GM23248 (cell line): Measurements from ENCODE around the gene C3orf33. TPM values are rescaled to one million over a fixed set of nuclear protein-coding genes. Genes with fewer than 3 reads are reported as not detected.

Source experiments
- DNase-seq: peaks from one replicate; pipeline ENCODE4 v3.0.0-alpha.2; 2015
- H2AFZ ChIP-seq: fragments of 200-600 bp; sonication (generic); 2 replicates; pipeline ENCODE4 v1.6.1; 2016; ENCODE audit warnings: antibody characterized with exemption
- H3F3A ChIP-seq: fragments of 200-600 bp; sonication (generic); 2 replicates; pipeline ENCODE4 v1.6.1; 2016; ENCODE audit warnings: mild to moderate bottlenecking, antibody characterized with exemption, mixed run types; ENCODE audit not compliant: insufficient read depth
- H3K27ac ChIP-seq: fragments of 200-600 bp; sonication (generic); 2 replicates; pipeline ENCODE4 v1.5.1; 2016; ENCODE audit warnings: mild to moderate bottlenecking
- H3K27me3 ChIP-seq: fragments of 200-600 bp; sonication (generic); replicated peaks from 2 replicates; pipeline ENCODE4 v1.6.1; 2016; ENCODE audit warnings: mild to moderate bottlenecking; ENCODE audit not compliant: insufficient read depth
- H3K36me3 ChIP-seq: fragments of 200-600 bp; sonication (generic); 2 replicates; pipeline ENCODE4 v1.6.1; 2016; ENCODE audit warnings: low read depth, mild to moderate bottlenecking
- H3K4me1 ChIP-seq: fragments of 200-600 bp; sonication (generic); 2 replicates; pipeline ENCODE4 v1.6.1; 2016; ENCODE audit warnings: mild to moderate bottlenecking; ENCODE audit not compliant: insufficient read depth
- H3K4me2 ChIP-seq: fragments of 200-600 bp; sonication (generic); one replicate; pipeline ENCODE4 v1.6.1; 2016; ENCODE audit warnings: mild to moderate bottlenecking; ENCODE audit not compliant: unreplicated experiment
- H3K4me3 ChIP-seq: fragments of 200-600 bp; sonication (generic); 2 replicates; pipeline ENCODE4 v1.5.1; 2016; ENCODE audit warnings: mild to moderate bottlenecking
- H3K79me2 ChIP-seq: fragments of 200-600 bp; sonication (generic); 2 replicates; pipeline ENCODE4 v1.6.1; 2016; ENCODE audit warnings: mild to moderate bottlenecking; ENCODE audit not compliant: insufficient read depth
- H3K9ac ChIP-seq: fragments of 200-600 bp; sonication (generic); 2 replicates; pipeline ENCODE4 v1.6.1; 2016; ENCODE audit warnings: mild to moderate bottlenecking
- H3K9me2 ChIP-seq: fragments of 200-600 bp; sonication (generic); 2 replicates; pipeline ENCODE4 v1.6.1; 2016; ENCODE audit warnings: mixed run types, mild to moderate bottlenecking, moderate library complexity; ENCODE audit not compliant: insufficient read depth
- H3K9me3 ChIP-seq: fragments of 200-600 bp; sonication (generic); one replicate; pipeline ENCODE4 v1.6.1; 2017; ENCODE audit warnings: low read depth
- H4K20me1 ChIP-seq: fragments of 200-600 bp; sonication (generic); 2 replicates; pipeline ENCODE4 v1.6.0; 2016; ENCODE audit not compliant: insufficient read depth
- EZH2 ChIP-seq: fragments of 200-600 bp; sonication (generic); IDR thresholded peaks from 2 replicates; pipeline ENCODE4 v1.6.1; 2018; ENCODE audit warnings: antibody characterized with exemption, mild to moderate bottlenecking; ENCODE audit not compliant: insufficient read depth, poor library complexity, severe bottlenecking
- EZH2phosphoT487 ChIP-seq: fragments of 200-600 bp; sonication (generic); IDR thresholded peaks from 2 replicates; pipeline ENCODE4 v1.6.1; 2018; ENCODE audit warnings: antibody characterized with exemption, moderate library complexity, mild to moderate bottlenecking, low read depth; ENCODE audit not compliant: insufficient read depth
- WGBS, 2 experiments: methylation state at CpG; one replicate each; pipeline ENCODE4 v1.1.6; 2015 to 2017; ENCODE audit warnings: low lambda C conversion rate in 2 of 2, low coverage in 1 of 2; ENCODE audit errors: missing lambda C conversion rate in 2 of 2; 5-methylcytosine and 5-hydroxymethylcytosine counted together
- in situ Hi-C: fragments of 300-500 bp; cut with MboI; formaldehyde crosslinking; loops from 2 replicates; pipeline ENCODE4 v1.15.0; 2020
- polyA plus RNA-seq: library from polyadenylated mRNA; unstranded; fragments of >200 nt; fragmentation: Nextera tagmentation; extraction: Ambion mirVana; gene quantifications from 2 replicates; pipeline ENCODE4 v1.2.1, GENCODE V29; 2016
- total RNA-seq: library from RNA; depleted of rRNA; stranded (reverse); fragments of >200 nt; shearing (Covaris generic); gene quantifications from 2 replicates; pipeline ENCODE4 v1.2.3, GENCODE V29; 2014; rRNA removed

Gene C3orf33
- total and polyA plus RNA-seq, 2 experiments from 2014 or later = 3.9 to 4.7 TPM

GRCh38 chr3:155736381-155736780 is 69.7 kb downstream of the C3orf33 start:
- H3K27me3 ChIP-seq = peaks cover 5% of the 10 kb centered on the region; the same call in 1 of the 2 replicates
- no peak overlapping the region for H3K4me3 ChIP-seq
- H3K9me3 ChIP-seq = no peaks in the 10 kb centered on the region
- H3K9ac ChIP-seq = no peak overlapping the region
- H3K4me2 ChIP-seq = no peak overlapping the region
- H3K36me3 ChIP-seq = no peaks in the 10 kb centered on the region
- TF ChIP-seq EZH2 = no peak
- no peak for TF ChIP-seq EZH2phosphoT487
- no peak overlapping the region for H3K27ac ChIP-seq
- no peaks in the 10 kb centered on the region for H3F3A ChIP-seq
- H3K4me1 ChIP-seq = no peaks in the 10 kb centered on the region
- 40 to 44% methylated on average over 4 of the region's 4 CpGs for WGBS, 2 experiments
- no peaks in the 10 kb centered on the region for H4K20me1 ChIP-seq
- no peaks in the 10 kb centered on the region for H3K79me2 ChIP-seq
- no peak overlapping the region for H2AFZ ChIP-seq
- no peaks in the 10 kb centered on the region for H3K9me2 ChIP-seq
- in situ Hi-C loops = no loop called here
- no peak for DNase-seq

- WGBS, 2 experiments = 50 to 59% methylated on average over 2 of the region's 2 CpGs
- Histone ChIP-seq H3K79me2 (no peaks in the 10 kb centered on the region), H3K4me1 (no peaks in the 10 kb centered on the region), H3K9me3 (no peaks in the 10 kb centered on the region), H3K4me2 (no peak overlapping the region), H3K27me3 (no peaks in the 10 kb centered on the region), H3K27ac (no peak overlapping the region), H2AFZ (no peak overlapping the region), H3K4me3 (no peak overlapping the region), H3K36me3 (no peaks in the 10 kb centered on the region), H4K20me1 (no peaks in the 10 kb centered on the region), H3K9me2 (no peaks in the 10 kb centered on the region), H3K9ac (no peak overlapping the region), H3F3A (no peaks in the 10 kb centered on the region)
- no peak for TF ChIP-seq EZH2phosphoT487
- no peak for TF ChIP-seq EZH2
- in situ Hi-C loops = no loop called here
- DNase-seq = no peak
These were observed 75.2 kb downstream of the C3orf33 start for GRCh38 chr3:155730843-155731242.

GRCh38 chr3:155727836-155728235 is 78.2 kb downstream of the C3orf33 start:
- Histone ChIP-seq H3F3A (no peaks in the 10 kb centered on the region), H4K20me1 (no peaks in the 10 kb centered on the region), H3K4me1 (no peaks in the 10 kb centered on the region), H3K36me3 (no peaks in the 10 kb centered on the region), H2AFZ (no peak overlapping the region), H3K27me3 (no peaks in the 10 kb centered on the region), H3K9me3 (no peaks in the 10 kb centered on the region), H3K9ac (no peak overlapping the region), H3K4me3 (no peak overlapping the region), H3K9me2 (no peaks in the 10 kb centered on the region), H3K79me2 (no peaks in the 10 kb centered on the region), H3K4me2 (no peak overlapping the region), H3K27ac (no peak overlapping the region)
- no peak for DNase-seq
- in situ Hi-C loops = no loop called here
- TF ChIP-seq EZH2phosphoT487 = no peak
- no peak for TF ChIP-seq EZH2
- 71 to 72% methylated on average over 3 of the region's 3 CpGs for WGBS, 2 experiments

- Histone ChIP-seq H3K27ac (no peak overlapping the region), H3K9me3 (no peaks in the 10 kb centered on the region), H3K4me1 (no peaks in the 10 kb centered on the region), H3K9me2 (no peaks in the 10 kb centered on the region), H3K36me3 (no peaks in the 10 kb centered on the region), H3F3A (no peaks in the 10 kb centered on the region), H2AFZ (no peak overlapping the region), H4K20me1 (no peaks in the 10 kb centered on the region), H3K4me3 (no peak overlapping the region), H3K27me3 (no peaks in the 10 kb centered on the region), H3K9ac (no peak overlapping the region), H3K4me2 (no peak overlapping the region), H3K79me2 (no peaks in the 10 kb centered on the region)
- in situ Hi-C loops = no loop called here
- no peak for DNase-seq
- 76 to 85% methylated on average over 4 to 5 of the region's 5 CpGs for WGBS, 2 experiments
- TF ChIP-seq EZH2 (no peak), EZH2phosphoT487 (no peak)
These were observed 91.8 kb downstream of the C3orf33 start for GRCh38 chr3:155714295-155714718.

Other genes starting within 250 kb of the C3orf33 start
- gene PLCH1, start 61.2 kb downstream of the C3orf33 start, total RNA-seq = under 0.01 TPM in 1 of 2 replicates, not detected in the other
- gene PLCH1, start 61.2 kb downstream of the C3orf33 start, polyA plus RNA-seq = not detected in 2 replicates
- 43.8 and 49.3 TPM in 2 replicates for gene SLC33A1, start 48.1 kb upstream of the C3orf33 start, total RNA-seq
- gene SLC33A1, start 48.1 kb upstream of the C3orf33 start, polyA plus RNA-seq = 23.3 and 24.9 TPM in 2 replicates
- gene GMPS, start 64.4 kb upstream of the C3orf33 start, total RNA-seq = 49.0 and 71.7 TPM in 2 replicates
- gene GMPS, start 64.4 kb upstream of the C3orf33 start, polyA plus RNA-seq = 58.2 and 65.1 TPM in 2 replicates